ENCODE data around the gene HHAT.
"Not testable (repeated sequence)": the region's sequence is repeated elsewhere in the genome, so short reads cannot be mapped to it uniquely, and the experiment has no call there.

HHAT gene

DNA sequence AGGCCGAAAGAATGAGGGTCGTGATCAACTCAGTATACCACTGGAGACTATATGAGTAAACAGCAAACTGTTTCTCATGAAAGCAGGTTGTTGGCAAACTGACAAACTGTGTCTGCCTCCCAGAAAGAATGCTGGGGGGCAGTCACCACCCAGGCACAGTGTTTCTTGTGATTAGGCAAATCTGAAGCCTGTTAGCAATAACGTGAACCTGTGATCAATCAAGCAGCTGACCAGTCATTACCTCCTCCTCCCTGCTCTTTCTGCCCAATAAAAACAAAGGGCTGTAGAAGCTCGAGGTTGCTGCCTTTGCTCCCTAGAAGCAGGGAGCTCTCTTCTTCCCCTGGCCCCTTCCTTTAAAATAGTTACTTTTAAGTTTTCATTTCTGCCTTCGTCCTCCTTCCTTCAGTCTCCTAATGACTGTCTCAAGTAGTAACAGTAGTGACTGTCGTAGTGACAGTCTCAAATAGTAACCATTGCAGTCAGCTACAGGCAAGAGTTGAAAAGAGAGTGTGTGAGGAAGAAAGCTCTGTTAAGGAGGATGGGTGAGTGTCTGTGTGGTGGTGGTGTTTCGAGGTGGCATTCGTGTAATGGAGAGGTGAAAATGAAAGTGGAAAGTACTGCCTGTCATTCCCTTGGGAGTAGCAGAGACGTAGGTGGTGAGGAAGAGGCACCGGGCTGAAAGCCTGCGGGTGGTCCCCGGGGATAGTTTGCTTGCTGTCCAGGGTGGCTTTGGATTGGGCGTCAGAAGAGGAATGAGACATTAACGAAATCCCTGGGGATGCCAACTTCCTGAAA is 14.5 kb downstream of the HHAT start:
- Histone ChIP-seq H3K9ac (ENCODE audit: low read length) (peak overlapping the region; percentile 66), H3K4me1 (ENCODE audit: control insufficient read depth, insufficient read depth, low read length) (no peaks in the 10 kb centered on the region), H3K9me3 (ENCODE audit: control insufficient read depth, low read length) (no peaks in the 10 kb centered on the region), H3K4me3 (ENCODE audit: low read length) (peak overlapping the region; percentile 17), H3K27me3 (ENCODE audit: control insufficient read depth, insufficient read depth, low read length) (no peaks in the 10 kb centered on the region), H3K36me3 (ENCODE audit: control insufficient read depth, insufficient read depth, low read length) (no peaks in the 10 kb centered on the region)

DNA sequence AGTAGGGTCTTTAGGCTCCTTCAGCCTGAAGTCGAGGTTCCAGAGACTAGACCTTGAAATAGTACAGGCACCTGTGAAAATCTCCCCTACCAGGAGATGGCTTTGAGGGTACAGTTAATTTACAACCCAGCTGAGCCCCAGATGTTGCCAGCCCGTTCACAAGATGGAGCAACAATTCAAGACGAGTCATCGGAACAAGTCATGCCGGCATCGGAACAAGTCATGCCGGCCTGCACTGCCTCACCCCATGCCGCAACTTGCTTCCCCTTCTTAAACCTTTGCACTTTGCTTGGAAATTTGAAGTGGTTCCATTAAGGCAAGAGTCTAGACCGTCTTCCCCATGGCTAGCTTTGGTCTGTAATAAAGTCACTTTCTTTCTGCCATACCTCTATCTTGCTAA is 16.0 kb downstream of the HHAT start:
- no peaks in the 10 kb centered on the region for H3K36me3 ChIP-seq (ENCODE audit: control insufficient read depth, insufficient read depth, low read length)
- H3K27me3 ChIP-seq (ENCODE audit: control insufficient read depth, insufficient read depth, low read length): no peaks in the 10 kb centered on the region
- H3K9ac ChIP-seq (ENCODE audit: low read length): no peak overlapping the region
- H3K4me3 ChIP-seq (ENCODE audit: low read length): no peak overlapping the region
- no peaks in the 10 kb centered on the region for H3K4me1 ChIP-seq (ENCODE audit: control insufficient read depth, insufficient read depth, low read length)
- no peaks in the 10 kb centered on the region for H3K9me3 ChIP-seq (ENCODE audit: control insufficient read depth, low read length)

DNA sequence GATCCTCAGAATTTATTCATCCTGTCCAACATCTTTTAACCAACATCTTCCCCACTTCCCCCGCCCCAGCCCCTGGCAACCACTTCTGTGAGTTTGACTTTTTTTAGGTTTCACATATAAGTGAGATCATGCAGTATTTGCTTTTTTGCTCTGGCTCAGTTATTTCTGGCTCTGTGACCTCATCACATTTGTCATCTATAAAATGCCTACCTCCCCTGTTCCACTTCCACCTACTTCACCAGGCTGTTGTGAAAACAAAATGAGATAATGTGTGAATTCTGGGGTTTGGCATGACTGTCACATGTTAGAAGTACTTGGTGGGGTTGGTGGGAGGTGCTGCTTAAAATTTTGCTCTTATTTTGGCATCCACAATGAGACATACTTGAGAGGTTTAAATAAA is 18.4 kb downstream of the HHAT start:
- Histone ChIP-seq H3K9me3 (ENCODE audit: control insufficient read depth, low read length) (no peaks in the 10 kb centered on the region), H3K36me3 (ENCODE audit: control insufficient read depth, insufficient read depth, low read length) (no peaks in the 10 kb centered on the region), H3K27me3 (ENCODE audit: control insufficient read depth, insufficient read depth, low read length) (no peaks in the 10 kb centered on the region), H3K4me3 (ENCODE audit: low read length) (no peak overlapping the region), H3K4me1 (ENCODE audit: control insufficient read depth, insufficient read depth, low read length) (no peaks in the 10 kb centered on the region), H3K9ac (ENCODE audit: low read length) (no peak overlapping the region)

DNA sequence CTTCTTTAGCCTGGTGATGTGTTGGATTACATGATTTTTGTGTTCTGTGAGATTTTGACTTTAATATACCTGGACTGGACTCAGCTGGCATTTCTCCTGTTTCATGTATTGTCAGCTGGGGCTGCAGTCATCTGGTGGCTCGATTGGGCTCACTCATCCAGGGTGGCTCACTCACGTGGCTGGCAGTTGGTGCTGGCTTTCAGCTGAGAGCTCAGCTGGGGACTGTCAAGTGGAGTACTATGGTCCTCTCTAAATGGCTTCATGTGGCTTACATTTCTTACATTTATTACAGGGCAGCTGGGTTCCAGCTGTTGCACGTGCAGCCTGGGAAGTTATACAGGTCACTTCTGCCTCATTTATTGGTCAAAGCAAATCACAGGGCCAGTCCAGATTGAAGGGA is 22.8 kb downstream of the HHAT start:
- H3K4me3 ChIP-seq (ENCODE audit: low read length): no peak overlapping the region
- no peak overlapping the region for H3K9ac ChIP-seq (ENCODE audit: low read length)
- H3K36me3 ChIP-seq (ENCODE audit: control insufficient read depth, insufficient read depth, low read length): no peaks in the 10 kb centered on the region
- no peaks in the 10 kb centered on the region for H3K9me3 ChIP-seq (ENCODE audit: control insufficient read depth, low read length)
- H3K4me1 ChIP-seq (ENCODE audit: control insufficient read depth, insufficient read depth, low read length): no peaks in the 10 kb centered on the region
- no peaks in the 10 kb centered on the region for H3K27me3 ChIP-seq (ENCODE audit: control insufficient read depth, insufficient read depth, low read length)

DNA sequence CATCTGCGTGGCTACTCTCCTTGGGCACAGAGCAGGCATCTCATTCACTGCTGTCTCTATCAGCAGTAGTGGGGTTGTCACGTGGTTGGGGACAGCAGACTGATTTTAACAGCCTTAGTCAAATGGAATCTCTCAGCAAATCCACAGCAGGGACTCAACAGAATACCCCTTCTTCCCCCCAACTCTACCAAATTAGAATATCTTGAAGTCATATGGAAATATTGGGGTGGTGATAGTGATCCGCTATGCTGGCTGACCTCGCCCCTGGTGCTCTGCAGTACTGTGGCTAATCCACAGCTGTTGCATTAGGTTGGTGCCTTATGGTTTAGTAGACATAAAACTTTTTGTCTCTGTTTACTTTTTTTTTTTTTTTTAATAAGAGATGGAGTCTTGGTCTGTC is 23.9 kb downstream of the HHAT start:
- Histone ChIP-seq H3K9me3 (ENCODE audit: control insufficient read depth, low read length) (no peaks in the 10 kb centered on the region), H3K9ac (ENCODE audit: low read length) (no peak overlapping the region), H3K36me3 (ENCODE audit: control insufficient read depth, insufficient read depth, low read length) (no peaks in the 10 kb centered on the region), H3K27me3 (ENCODE audit: control insufficient read depth, insufficient read depth, low read length) (no peaks in the 10 kb centered on the region), H3K4me1 (ENCODE audit: control insufficient read depth, insufficient read depth, low read length) (no peaks in the 10 kb centered on the region), H3K4me3 (ENCODE audit: low read length) (no peak overlapping the region)

DNA sequence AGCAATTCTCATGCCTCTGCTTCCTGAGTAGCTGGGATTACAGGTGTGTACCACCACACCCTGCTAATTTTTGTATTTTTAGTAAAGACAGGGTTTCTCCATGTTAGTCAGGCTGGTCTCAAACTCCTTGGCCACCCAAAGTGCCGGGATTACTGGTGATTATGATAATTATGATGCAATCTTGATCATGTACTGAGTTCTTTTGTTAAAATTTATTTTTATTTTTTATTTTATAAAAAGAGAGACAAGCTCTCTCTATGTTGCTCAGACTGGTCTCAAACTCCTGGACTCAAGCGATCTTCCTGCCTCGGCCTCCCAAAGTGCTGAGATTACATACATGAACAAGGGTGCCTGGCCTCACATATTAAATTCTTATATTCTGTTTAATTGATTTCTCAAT is 25.6 kb downstream of the HHAT start:
- H3K9me3 ChIP-seq (ENCODE audit: control insufficient read depth, low read length); H3K4me3 ChIP-seq (ENCODE audit: low read length); H3K9ac ChIP-seq (ENCODE audit: low read length); H3K36me3 ChIP-seq (ENCODE audit: control insufficient read depth, insufficient read depth, low read length); H3K27me3 ChIP-seq (ENCODE audit: control insufficient read depth, insufficient read depth, low read length): not testable (repeated sequence)
- H3K4me1 ChIP-seq (ENCODE audit: control insufficient read depth, insufficient read depth, low read length): peaks cover 13% of the 10 kb centered on the region

DNA sequence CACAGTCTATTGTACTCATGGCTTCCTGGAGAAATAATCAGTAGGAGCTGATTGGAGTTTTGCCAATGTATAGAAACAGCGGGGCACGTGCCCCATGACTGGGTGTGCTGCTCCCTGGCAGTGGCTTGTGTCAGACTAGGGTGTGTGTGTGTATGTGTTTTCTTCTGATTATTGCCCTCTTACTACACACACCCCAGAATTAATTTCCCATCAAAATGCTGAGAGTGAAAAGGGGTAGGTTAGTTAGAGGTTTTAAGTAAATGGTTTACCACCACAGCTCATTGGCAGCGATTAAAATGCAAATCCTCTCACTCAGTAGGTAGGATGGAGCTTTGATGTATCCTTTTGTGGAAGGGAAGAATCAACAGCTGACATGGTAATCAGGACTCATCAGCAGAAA is 29.9 kb downstream of the HHAT start:
- no peaks in the 10 kb centered on the region for H3K9me3 ChIP-seq (ENCODE audit: control insufficient read depth, low read length)
- H3K36me3 ChIP-seq (ENCODE audit: control insufficient read depth, insufficient read depth, low read length): no peaks in the 10 kb centered on the region
- peaks cover 17% of the 10 kb centered on the region for H3K4me1 ChIP-seq (ENCODE audit: control insufficient read depth, insufficient read depth, low read length)
- no peaks in the 10 kb centered on the region for H3K27me3 ChIP-seq (ENCODE audit: control insufficient read depth, insufficient read depth, low read length)
- H3K4me3 ChIP-seq (ENCODE audit: low read length): no peak overlapping the region
- no peak overlapping the region for H3K9ac ChIP-seq (ENCODE audit: low read length)

DNA sequence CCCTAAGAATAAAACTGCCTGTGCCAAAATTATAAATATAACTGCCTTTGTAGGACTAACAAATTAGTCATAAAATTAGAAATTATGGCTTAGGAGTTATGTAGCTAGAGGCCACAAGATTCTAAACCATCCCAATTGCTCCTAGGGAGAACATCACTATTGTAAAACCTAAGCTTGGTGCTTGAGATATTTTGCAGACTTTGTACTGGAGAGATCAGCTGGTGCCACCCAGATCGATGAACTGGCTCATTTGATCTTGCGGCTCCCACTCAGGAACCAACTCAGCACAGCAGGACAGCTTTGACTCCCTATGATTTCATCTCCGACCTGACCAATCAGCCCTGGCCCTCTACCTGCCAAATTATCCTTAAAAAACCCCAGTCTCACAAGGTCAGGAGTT is 30.6 kb downstream of the HHAT start:
- Histone ChIP-seq H3K27me3 (ENCODE audit: control insufficient read depth, insufficient read depth, low read length) (no peaks in the 10 kb centered on the region), H3K4me1 (ENCODE audit: control insufficient read depth, insufficient read depth, low read length) (peaks cover 17% of the 10 kb centered on the region), H3K36me3 (ENCODE audit: control insufficient read depth, insufficient read depth, low read length) (no peaks in the 10 kb centered on the region), H3K9ac (ENCODE audit: low read length) (no peak overlapping the region), H3K4me3 (ENCODE audit: low read length) (no peak overlapping the region), H3K9me3 (ENCODE audit: control insufficient read depth, low read length) (no peaks in the 10 kb centered on the region)

DNA sequence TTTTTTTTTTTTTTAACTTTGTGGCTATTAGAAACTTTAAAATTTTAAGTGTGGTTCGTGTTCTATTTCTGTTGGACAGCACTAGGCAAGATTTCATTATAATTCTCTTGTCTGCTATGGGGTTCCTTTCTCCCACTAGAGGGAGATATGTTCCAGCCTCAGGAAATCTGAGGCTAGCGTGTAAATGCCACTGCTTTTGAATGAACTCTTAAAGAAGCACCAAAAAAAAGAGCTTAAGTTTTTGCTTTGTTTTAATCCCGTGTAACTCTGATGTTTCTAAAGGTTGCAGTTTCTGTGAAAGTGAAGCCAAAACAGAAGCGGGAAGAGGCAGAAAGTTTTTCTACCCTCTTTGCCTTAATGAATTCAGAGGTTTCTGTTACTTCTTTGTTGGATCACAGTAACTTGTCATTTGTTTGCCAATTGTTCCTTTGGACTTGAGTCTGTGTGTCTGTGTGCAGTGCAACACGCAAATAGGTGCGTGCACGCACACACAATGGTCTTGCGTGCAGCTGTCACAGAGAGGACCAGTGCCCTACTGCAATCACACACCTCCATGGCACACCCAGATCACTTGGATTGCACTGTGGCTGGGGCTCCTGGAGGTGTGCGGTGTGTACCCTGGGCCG is 32.3 kb downstream of the HHAT start:
- Histone ChIP-seq H3K4me1 (ENCODE audit: control insufficient read depth, insufficient read depth, low read length) (peaks cover 17% of the 10 kb centered on the region), H3K27me3 (ENCODE audit: control insufficient read depth, insufficient read depth, low read length) (no peaks in the 10 kb centered on the region), H3K36me3 (ENCODE audit: control insufficient read depth, insufficient read depth, low read length) (no peaks in the 10 kb centered on the region), H3K9me3 (ENCODE audit: control insufficient read depth, low read length) (no peaks in the 10 kb centered on the region), H3K9ac (ENCODE audit: low read length) (no peak overlapping the region), H3K4me3 (ENCODE audit: low read length) (no peak overlapping the region)

DNA sequence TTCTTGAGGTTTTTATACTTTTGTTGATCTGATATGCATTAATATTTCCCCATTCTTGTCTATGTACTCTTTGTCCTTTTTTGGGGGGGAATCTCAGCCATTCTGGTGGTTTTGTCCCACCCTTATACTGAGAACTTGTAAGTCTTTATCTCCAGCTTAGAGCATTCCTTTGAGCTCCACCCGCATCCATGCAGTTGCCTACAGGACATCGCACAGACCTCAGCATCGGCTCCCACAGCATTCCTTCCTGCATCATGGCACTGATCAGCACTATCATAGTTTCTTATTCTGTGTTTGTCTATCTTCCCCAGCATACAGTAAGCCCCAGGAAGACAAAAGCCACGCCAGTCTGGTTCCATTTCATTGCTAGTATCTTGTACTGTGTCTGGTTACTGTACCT is 33.0 kb downstream of the HHAT start:
- Histone ChIP-seq H3K4me3 (ENCODE audit: low read length) (no peak overlapping the region), H3K36me3 (ENCODE audit: control insufficient read depth, insufficient read depth, low read length) (no peaks in the 10 kb centered on the region), H3K4me1 (ENCODE audit: control insufficient read depth, insufficient read depth, low read length) (peaks cover 17% of the 10 kb centered on the region), H3K9me3 (ENCODE audit: control insufficient read depth, low read length) (no peaks in the 10 kb centered on the region), H3K9ac (ENCODE audit: low read length) (no peak overlapping the region), H3K27me3 (ENCODE audit: control insufficient read depth, insufficient read depth, low read length) (no peaks in the 10 kb centered on the region)

DNA sequence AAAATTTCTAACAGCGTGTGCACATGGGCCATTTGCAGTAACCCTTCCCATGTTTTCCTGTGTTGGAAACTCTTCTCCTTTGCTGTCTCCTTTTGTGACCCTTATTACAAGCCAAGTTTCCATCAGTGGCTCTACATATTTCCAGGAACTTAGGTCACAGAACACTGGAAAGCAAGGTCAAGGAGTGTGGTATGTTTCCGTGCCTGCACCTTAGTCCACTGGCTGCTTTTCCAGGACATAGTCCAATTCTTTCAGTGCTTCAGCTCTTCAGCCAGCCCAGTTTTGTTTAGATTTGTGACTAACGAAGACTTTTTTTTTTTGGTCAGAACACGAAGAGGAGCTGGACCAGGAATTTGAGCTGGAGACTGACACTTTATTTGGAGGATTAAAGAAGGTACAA is 33.8 kb downstream of the HHAT start:
- Histone ChIP-seq H3K4me3 (ENCODE audit: low read length) (no peak overlapping the region), H3K9ac (ENCODE audit: low read length) (no peak overlapping the region), H3K4me1 (ENCODE audit: control insufficient read depth, insufficient read depth, low read length) (peaks cover 17% of the 10 kb centered on the region)

DNA sequence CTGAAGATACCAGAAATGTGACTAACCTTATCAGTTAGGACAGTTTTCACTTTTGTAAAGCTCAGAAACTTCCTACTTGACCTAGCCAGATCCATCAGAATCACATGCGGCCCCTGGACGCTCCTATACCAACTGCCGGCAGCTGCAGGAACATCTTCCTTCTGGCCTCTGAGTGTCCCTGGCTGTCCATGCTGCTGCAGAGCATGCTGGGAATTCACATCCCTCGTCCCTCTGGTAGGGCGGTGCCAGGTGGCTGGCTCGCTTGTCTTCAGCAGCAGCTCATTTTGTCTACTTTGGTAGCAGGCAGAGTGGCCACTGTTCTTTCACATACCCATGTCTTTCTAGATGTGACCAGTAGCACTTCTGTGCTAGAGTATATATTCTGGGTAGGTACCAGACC is 34.4 kb downstream of the HHAT start:
- peaks cover 14% of the 10 kb centered on the region for H3K4me1 ChIP-seq (ENCODE audit: control insufficient read depth, insufficient read depth, low read length)
- no peak overlapping the region for H3K9ac ChIP-seq (ENCODE audit: low read length)
- no peaks in the 10 kb centered on the region for H3K9me3 ChIP-seq (ENCODE audit: control insufficient read depth, low read length)
- H3K27me3 ChIP-seq (ENCODE audit: control insufficient read depth, insufficient read depth, low read length): no peaks in the 10 kb centered on the region
- no peaks in the 10 kb centered on the region for H3K36me3 ChIP-seq (ENCODE audit: control insufficient read depth, insufficient read depth, low read length)
- H3K4me3 ChIP-seq (ENCODE audit: low read length): no peak overlapping the region

More for the DNA sequence above, 33.8 kb downstream of the HHAT start:
- Histone ChIP-seq H3K36me3 (ENCODE audit: control insufficient read depth, insufficient read depth, low read length) (no peaks in the 10 kb centered on the region), H3K9me3 (ENCODE audit: control insufficient read depth, low read length) (no peaks in the 10 kb centered on the region), H3K27me3 (ENCODE audit: control insufficient read depth, insufficient read depth, low read length) (no peaks in the 10 kb centered on the region)

Data from mucosa of stomach (tissue), 1 donor.